ENCODE results near the gene EXOC3L2. TPM values are rescaled to one million over a fixed set of nuclear protein-coding genes. Genes with fewer than 3 reads are reported as not detected.

EXOC3L2 gene
- total and polyA plus RNA-seq, 2 donors from 2014 or later: 15.4 to 19.0 TPM

GRCh38 chr19:45264781-45265317 lies 19.6 kb upstream of the EXOC3L2 start:
- Histone ChIP-seq H3K27ac (ENCODE audit: low read depth in 2 of 2, low read length in 2 of 2) (no peak overlapping the region), H3K9ac (ENCODE audit: low read length in 3 of 3) (no peak overlapping the region), H3K4me1 (ENCODE audit: control insufficient read depth in 2 of 3, insufficient read depth in 2 of 3, low read depth in 1 of 3, low read length in 3 of 3) (no peaks in the 10 kb centered on the region), H3K36me3 (ENCODE audit: control insufficient read depth in 2 of 3, insufficient read depth in 3 of 3, low read length in 3 of 3) (peaks cover 0 to 2% (median 0%) of the 10 kb centered on the region in 3 donors), H3K9me3 (ENCODE audit: control insufficient read depth in 2 of 3, insufficient read depth in 1 of 3, low read length in 3 of 3) (no peaks in the 10 kb centered on the region), H3K4me3 (ENCODE audit: low read length in 3 of 3) (no peak overlapping the region), H3K27me3 (ENCODE audit: control insufficient read depth, insufficient read depth, low read length) (no peaks in the 10 kb centered on the region)
- no peak for TF ChIP-seq CTCF (IDR thresholded peaks at IDR 0.05; ENCODE audit: borderline replicate concordance, extremely low read depth, insufficient read depth)
- no peak for FAIRE-seq
- DNase-seq: no peak
- intact Hi-C loops (cut with DNase I): no loop called here

GRCh38 chr19:45263013-45263412 lies 17.8 kb upstream of the EXOC3L2 start:
- Histone ChIP-seq H3K4me1 (ENCODE audit: control insufficient read depth in 2 of 3, insufficient read depth in 2 of 3, low read depth in 1 of 3, low read length in 3 of 3) (no peaks in the 10 kb centered on the region), H3K27ac (ENCODE audit: low read depth in 2 of 2, low read length in 2 of 2) (no peak overlapping the region), H3K9ac (ENCODE audit: low read length in 3 of 3) (no peak overlapping the region), H3K4me3 (ENCODE audit: low read length in 3 of 3) (no peak overlapping the region), H3K9me3 (ENCODE audit: control insufficient read depth in 2 of 3, insufficient read depth in 1 of 3, low read length in 3 of 3) (no peaks in the 10 kb centered on the region), H3K36me3 (ENCODE audit: control insufficient read depth in 2 of 3, insufficient read depth in 3 of 3, low read length in 3 of 3) (peaks cover 0 to 2% (median 0%) of the 10 kb centered on the region in 3 donors), H3K27me3 (ENCODE audit: control insufficient read depth, insufficient read depth, low read length) (no peaks in the 10 kb centered on the region)
- no peak for DNase-seq
- FAIRE-seq: no peak
- TF ChIP-seq CTCF (IDR thresholded peaks at IDR 0.05; ENCODE audit: borderline replicate concordance, extremely low read depth, insufficient read depth): no peak
- intact Hi-C loops (cut with DNase I): no loop called here

GRCh38 chr19:45262570-45262969 lies 17.4 kb upstream of the EXOC3L2 start:
- no peak for TF ChIP-seq CTCF (IDR thresholded peaks at IDR 0.05; ENCODE audit: borderline replicate concordance, extremely low read depth, insufficient read depth)
- intact Hi-C loops (cut with DNase I): no loop called here
- peaks cover 0 to 2% (median 0%) of the 10 kb centered on the region in 3 donors for H3K36me3 ChIP-seq (ENCODE audit: control insufficient read depth in 2 of 3, insufficient read depth in 3 of 3, low read length in 3 of 3)
- H3K27me3 ChIP-seq (ENCODE audit: control insufficient read depth, insufficient read depth, low read length): no peaks in the 10 kb centered on the region
- DNase-seq: no peak
- no peak overlapping the region for H3K27ac ChIP-seq (ENCODE audit: low read depth in 2 of 2, low read length in 2 of 2)
- no peak overlapping the region for H3K4me3 ChIP-seq (ENCODE audit: low read length in 3 of 3)
- FAIRE-seq: no peak
- no peak overlapping the region for H3K9ac ChIP-seq (ENCODE audit: low read length in 3 of 3)
- H3K4me1 ChIP-seq (ENCODE audit: control insufficient read depth in 2 of 3, insufficient read depth in 2 of 3, low read depth in 1 of 3, low read length in 3 of 3): no peaks in the 10 kb centered on the region
- no peaks in the 10 kb centered on the region for H3K9me3 ChIP-seq (ENCODE audit: control insufficient read depth in 2 of 3, insufficient read depth in 1 of 3, low read length in 3 of 3)

GRCh38 chr19:45258862-45259261 lies 13.7 kb upstream of the EXOC3L2 start:
- intact Hi-C loops (cut with DNase I): no loop called here
- no peaks in the 10 kb centered on the region for H3K36me3 ChIP-seq (ENCODE audit: control insufficient read depth in 2 of 3, insufficient read depth in 3 of 3, low read length in 3 of 3)
- no peak overlapping the region for H3K27ac ChIP-seq (ENCODE audit: low read depth in 2 of 2, low read length in 2 of 2)
- DNase-seq: no peak
- H3K4me3 ChIP-seq (ENCODE audit: low read length in 3 of 3): no peak overlapping the region
- FAIRE-seq: no peak
- no peak overlapping the region for H3K9ac ChIP-seq (ENCODE audit: low read length in 3 of 3)
- no peak for TF ChIP-seq CTCF (IDR thresholded peaks at IDR 0.05; ENCODE audit: borderline replicate concordance, extremely low read depth, insufficient read depth)
- H3K9me3 ChIP-seq (ENCODE audit: control insufficient read depth in 2 of 3, insufficient read depth in 1 of 3, low read length in 3 of 3): no peaks in the 10 kb centered on the region
- peaks cover 0 to 7% (median 0%) of the 10 kb centered on the region in 3 donors for H3K4me1 ChIP-seq (ENCODE audit: control insufficient read depth in 2 of 3, insufficient read depth in 2 of 3, low read depth in 1 of 3, low read length in 3 of 3)
- H3K27me3 ChIP-seq (ENCODE audit: control insufficient read depth, insufficient read depth, low read length): no peaks in the 10 kb centered on the region
